H9 (cell line): ENCODE results near the gene FMOD. TPM values are rescaled to one million over a fixed set of nuclear protein-coding genes. Genes with fewer than 3 reads are reported as not detected.

ENCODE experiments used
- DNase-seq: peaks from one replicate; pipeline ENCODE4 v3.0.0-alpha.2; 2017
- H2AFZ ChIP-seq: one replicate; pipeline ENCODE4 v1.6.1; 2013; ENCODE audit warnings: mild to moderate bottlenecking, low read length, control low read depth, moderate library complexity
- H2AK5ac ChIP-seq: 2 replicates; pipeline ENCODE4 v1.6.1; 2013; ENCODE audit warnings: low read length, control low read depth, mixed read lengths; ENCODE audit not compliant: insufficient read length
- H2BK120ac ChIP-seq: one replicate; pipeline ENCODE4 v1.6.1; 2013; ENCODE audit warnings: low read depth, mild to moderate bottlenecking, low read length, control low read depth, inconsistent platforms; ENCODE audit not compliant: poor library complexity, severe bottlenecking
- H2BK12ac ChIP-seq: 2 replicates; pipeline ENCODE4 v1.6.1; 2013; ENCODE audit warnings: low read length, control low read depth, mixed read lengths, low read depth; ENCODE audit not compliant: insufficient read length
- H2BK15ac ChIP-seq: 2 replicates; pipeline ENCODE4 v1.6.1; 2013; ENCODE audit warnings: low read depth, low read length, control low read depth
- H2BK20ac ChIP-seq: one replicate; pipeline ENCODE4 v1.6.1; 2013; ENCODE audit warnings: low read depth, mild to moderate bottlenecking, low read length, control low read depth, inconsistent platforms; ENCODE audit not compliant: poor library complexity, severe bottlenecking
- H2BK5ac ChIP-seq: 2 replicates; pipeline ENCODE4 v1.6.1; 2013; ENCODE audit warnings: low read length, control low read depth, mixed read lengths; ENCODE audit not compliant: insufficient read length
- H3K14ac ChIP-seq: 2 replicates; pipeline ENCODE4 v1.6.1; 2013; ENCODE audit warnings: low read length, control low read depth; ENCODE audit not compliant: insufficient read depth
- H3K18ac ChIP-seq: 2 replicates; pipeline ENCODE4 v1.6.1; 2013; ENCODE audit warnings: low read depth, mild to moderate bottlenecking, mixed read lengths, low read length, control low read depth; ENCODE audit not compliant: insufficient read length
- H3K23ac ChIP-seq: 2 replicates; pipeline ENCODE4 v1.6.1; 2013; ENCODE audit warnings: low read length, control low read depth, mixed read lengths, low read depth; ENCODE audit not compliant: insufficient read length
- H3K23me2 ChIP-seq: 2 replicates; pipeline ENCODE4 v1.6.1; 2013; ENCODE audit warnings: low read depth, mild to moderate bottlenecking, mixed read lengths, low read length, control low read depth; ENCODE audit not compliant: insufficient read length, poor library complexity, severe bottlenecking
- H3K27ac ChIP-seq: 2 replicates; pipeline ENCODE4 v1.5.1; 2013; ENCODE audit warnings: low read length, control low read depth, mixed read lengths, low read depth; ENCODE audit not compliant: insufficient read length
- H3K27me3 ChIP-seq: 2 replicates; pipeline ENCODE4 v1.6.1; 2013; ENCODE audit warnings: low read length, control low read depth, inconsistent platforms; ENCODE audit not compliant: insufficient read depth
- H3K4ac ChIP-seq: 2 replicates; pipeline ENCODE4 v1.6.1; 2013; ENCODE audit warnings: low read depth, mild to moderate bottlenecking, control low read depth, inconsistent platforms, low read length, moderate library complexity
- H3K4me1 ChIP-seq: 2 replicates; pipeline ENCODE4 v1.6.1; 2013; ENCODE audit warnings: low read length, control low read depth, inconsistent platforms; ENCODE audit not compliant: insufficient read depth
- H3K4me2 ChIP-seq: 2 replicates; pipeline ENCODE4 v1.6.1; 2013; ENCODE audit warnings: low read length, control low read depth, mixed read lengths; ENCODE audit not compliant: insufficient read length, insufficient read depth
- H3K56ac ChIP-seq: 2 replicates; pipeline ENCODE4 v1.6.1; 2013; ENCODE audit warnings: low read depth, mild to moderate bottlenecking, mixed read lengths, low read length, control low read depth; ENCODE audit not compliant: insufficient read length
- H3K79me1 ChIP-seq: 2 replicates; pipeline ENCODE4 v1.6.1; 2013; ENCODE audit warnings: low read depth, mild to moderate bottlenecking, moderate library complexity, low read length, control low read depth, inconsistent platforms; ENCODE audit not compliant: insufficient read depth, poor library complexity, severe bottlenecking
- H3K79me2 ChIP-seq: 2 replicates; pipeline ENCODE4 v1.6.1; 2013; ENCODE audit warnings: low read length, control low read depth, inconsistent platforms; ENCODE audit not compliant: insufficient read depth
- H3K9ac ChIP-seq: 2 replicates; pipeline ENCODE4 v1.6.1; 2013; ENCODE audit warnings: low read length, control low read depth, mixed read lengths; ENCODE audit not compliant: insufficient read length; ENCODE audit errors: extremely low read depth
- H3K9me3 ChIP-seq: one replicate; pipeline ENCODE4 v1.6.1; 2013; ENCODE audit warnings: low read depth, low read length, inconsistent platforms; ENCODE audit not compliant: control insufficient read depth
- H3T11ph ChIP-seq: one replicate; pipeline ENCODE4 v1.6.1; 2013; ENCODE audit warnings: mild to moderate bottlenecking, low read length, control low read depth, inconsistent platforms
- H4K20me1 ChIP-seq: one replicate; pipeline ENCODE4 v1.6.1; 2013; ENCODE audit not compliant: control insufficient read depth, insufficient read length, insufficient read depth
- H4K5ac ChIP-seq: 2 replicates; pipeline ENCODE4 v1.6.1; 2013; ENCODE audit warnings: low read depth, mild to moderate bottlenecking, mixed read lengths, low read length, control low read depth; ENCODE audit not compliant: insufficient read length
- H4K8ac ChIP-seq: replicated peaks from 2 replicates; pipeline ENCODE4 v1.6.1; 2013; ENCODE audit warnings: low read length, control low read depth, mixed read lengths, low read depth; ENCODE audit not compliant: insufficient read length
- H4K91ac ChIP-seq: 2 replicates; pipeline ENCODE4 v1.6.1; 2013; ENCODE audit warnings: low read depth, mild to moderate bottlenecking, moderate library complexity, mixed read lengths, low read length, control low read depth; ENCODE audit not compliant: insufficient read length
- H3K27ac Mint-ChIP-seq, 3 experiments: 2 replicates in 2 of 3; 3 replicates in 1 of 3; pipeline ENCODE4 v1.8.0; 2020 to 2021; ENCODE audit warnings: mixed read lengths in 3 of 3, mild to moderate bottlenecking in 1 of 3, moderate library complexity in 1 of 3
- H3K27me3 Mint-ChIP-seq: 2 replicates; pipeline ENCODE4 v1.8.0; 2021; ENCODE audit warnings: low read depth, mild to moderate bottlenecking, moderate library complexity, mixed read lengths
- H3K36me3 Mint-ChIP-seq, 3 experiments: 2 replicates in 2 of 3; 3 replicates in 1 of 3; pipeline ENCODE4 v1.8.0; 2020 to 2021; ENCODE audit warnings: low read depth in 3 of 3, mixed read lengths in 3 of 3; ENCODE audit not compliant: insufficient read depth in 1 of 3
- H3K4me1 Mint-ChIP-seq, 2 experiments: 2 replicates each; pipeline ENCODE4 v1.8.0; 2020; ENCODE audit warnings: mixed read lengths in 2 of 2
- H3K4me3 Mint-ChIP-seq, 2 experiments: 2 replicates in 1 of 2; 3 replicates in 1 of 2; pipeline ENCODE4 v1.8.0; 2020 to 2021; ENCODE audit warnings: mild to moderate bottlenecking in 2 of 2, mixed read lengths in 2 of 2, moderate library complexity in 1 of 2
- H3K9me3 Mint-ChIP-seq, 2 experiments: 2 replicates in 1 of 2; 3 replicates in 1 of 2; pipeline ENCODE4 v1.8.0; 2020; ENCODE audit warnings: mild to moderate bottlenecking in 2 of 2, mixed read lengths in 2 of 2, moderate library complexity in 1 of 2
- CTCF ChIP-seq: fragments of 200-600 bp; sonication (generic); conservative IDR thresholded peaks from 3 replicates; pipeline ENCODE4 v1.8.0; 2021; ENCODE audit warnings: antibody characterized with exemption, mild to moderate bottlenecking
- WGBS: extraction: QIAGEN DNeasy Blood & Tissue Kit; methylation state at CpG from one replicate; pipeline ENCODE4 v1.1.7; 2013; ENCODE audit warnings: missing lambda C conversion rate, low lambda C conversion rate, mixed read lengths; ENCODE audit not compliant: insufficient read length; ENCODE audit errors: extremely low coverage; 5-methylcytosine and 5-hydroxymethylcytosine counted together
- long read RNA-seq: library from polyadenylated mRNA; unstranded; transcript quantifications from one replicate; pipeline ENCODE4 v2.0.0, GENCODE V29; 2020
- total RNA-seq: library from RNA; stranded (reverse); gene quantifications from 2 replicates; pipeline ENCODE4 v1.2.1, GENCODE V29; 2021

Gene FMOD
- not detected in 2 replicates for total RNA-seq
- long read RNA-seq = 0 reads

GRCh38 chr1:203351037-203351625 lies at the start of gene FMOD:
Gene FMOD (minus strand): TSS chr1:203351122. CDS start chr1:203348270, 2,852 bp downstream.
- peak; percentile 62 for DNase-seq
- no peak within 1 kb of the TSS for H3K27ac ChIP-seq
- H2BK5ac ChIP-seq = no peak within 1 kb of the TSS
- Mint-ChIP-seq H3K27ac (no peak within 1 kb of the TSS), H3K27me3 (peaks cover 55% of the 10 kb centered on the region), H3K4me1 (peaks cover 2 to 10% of the 10 kb centered on the region in 2 experiments; a peak in 3 of 4 replicates), H3K9me3 (no peaks in the 10 kb centered on the region), H3K36me3 (no peaks in the 10 kb centered on the region; a peak in 1 of 7 replicates), H3K4me3 (no peak within 1 kb of the TSS; a peak in 1 of 5 replicates)
- no peaks in the 10 kb centered on the region for H3K79me1 ChIP-seq
- no peak within 1 kb of the TSS for H4K5ac ChIP-seq
- no peak within 1 kb of the TSS for H2BK15ac ChIP-seq
- no peaks in the 10 kb centered on the region for H3K27me3 ChIP-seq
- H2BK12ac ChIP-seq = no peak within 1 kb of the TSS
- no peak within 1 kb of the TSS for H3T11ph ChIP-seq
- H4K8ac ChIP-seq = no peak within 1 kb of the TSS
- H3K56ac ChIP-seq = no peak within 1 kb of the TSS
- H2AK5ac ChIP-seq = no peak within 1 kb of the TSS
- TF ChIP-seq CTCF = peak; percentile 49
- no peaks in the 10 kb centered on the region for H3K23me2 ChIP-seq
- H2AFZ ChIP-seq = peak within 1 kb of the TSS; percentile 67
- H3K79me2 ChIP-seq = no peaks in the 10 kb centered on the region
- no peak within 1 kb of the TSS for H2BK20ac ChIP-seq
- no peak within 1 kb of the TSS for H3K9ac ChIP-seq
- H2BK120ac ChIP-seq = no peak within 1 kb of the TSS
- H3K9me3 ChIP-seq = no peaks in the 10 kb centered on the region
- H3K23ac ChIP-seq = no peak within 1 kb of the TSS
- no peak within 1 kb of the TSS for H3K4me2 ChIP-seq
- H3K4me1 ChIP-seq = no peaks in the 10 kb centered on the region; the same call in 1 of the 2 replicates
- no peak within 1 kb of the TSS for H4K91ac ChIP-seq
- H4K20me1 ChIP-seq = no peaks in the 10 kb centered on the region
- no peak within 1 kb of the TSS for H3K14ac ChIP-seq
- H3K4ac ChIP-seq = no peak within 1 kb of the TSS
- WGBS = no CpG with 5 or more reads among the region's 17 CpGs
- H3K18ac ChIP-seq = no peak within 1 kb of the TSS
